Keratinocyte (primary cell): Measurements from ENCODE around the gene ATP11A. TPM values are rescaled to one million over a fixed set of nuclear protein-coding genes. Genes with fewer than 3 reads are reported as not detected.

Experiments used
- DNase-seq: peaks from one replicate; pipeline ENCODE4 v3.0.0-alpha.2; 2011; ENCODE audit warnings: low read depth, missing footprints, low spot score
- FAIRE-seq: peaks from 2 replicates; lab custom pipeline; 2011; peaks lifted over from hg19 to GRCh38; lab: Jason Lieb, UNC
- H2AFZ ChIP-seq: 2 replicates; pipeline ENCODE4 v1.6.0; 2012; ENCODE audit warnings: low read length, control low read depth, inconsistent platforms; ENCODE audit not compliant: control insufficient read depth
- H3K27ac ChIP-seq: 2 replicates; pipeline ENCODE4 v1.5.1; 2011; ENCODE audit warnings: low read length; ENCODE audit not compliant: control insufficient read depth, insufficient read depth
- H3K27me3 ChIP-seq: 3 replicates; pipeline ENCODE4 v1.6.0; 2011; ENCODE audit warnings: low read length; ENCODE audit not compliant: control insufficient read depth, insufficient read depth; ENCODE audit errors: extremely low read depth
- H3K36me3 ChIP-seq, 2 experiments: 2 replicates in 1 of 2; 3 replicates in 1 of 2; pipeline ENCODE4 v1.5.1; 2011; ENCODE audit warnings: low read length in 2 of 2, mild to moderate bottlenecking in 1 of 2; ENCODE audit not compliant: control insufficient read depth in 2 of 2, insufficient read depth in 2 of 2; ENCODE audit errors: extremely low read depth in 1 of 2
- H3K4me1 ChIP-seq: 3 replicates; pipeline ENCODE4 v1.5.1; 2011; ENCODE audit warnings: low read length; ENCODE audit not compliant: control insufficient read depth, insufficient read depth; ENCODE audit errors: extremely low read depth
- H3K4me2 ChIP-seq: 3 replicates; pipeline ENCODE4 v1.6.0; 2011; ENCODE audit warnings: low read depth, low read length; ENCODE audit not compliant: control insufficient read depth, insufficient read depth; ENCODE audit errors: extremely low read depth
- H3K4me3 ChIP-seq, 3 experiments: fragments of 200-600 bp in 1 of 3; sonication (generic) in 1 of 3; 2 replicates in 2 of 3; 3 replicates in 1 of 3; pipeline ENCODE4 v1.5.1; 2011 to 2016; ENCODE audit warnings: low read length in 3 of 3, mild to moderate bottlenecking in 3 of 3, control low read depth in 2 of 3, inconsistent platforms in 1 of 3, low read depth in 1 of 3, mixed read lengths in 1 of 3, mixed run types in 1 of 3, moderate library complexity in 1 of 3; ENCODE audit not compliant: control insufficient read depth in 2 of 3, insufficient read depth in 2 of 3; ENCODE audit errors: extremely low read depth in 1 of 3
- H3K79me2 ChIP-seq: 2 replicates; pipeline ENCODE4 v1.6.0; 2012; ENCODE audit warnings: low read length; ENCODE audit not compliant: control insufficient read depth, insufficient read depth
- H3K9ac ChIP-seq: 3 replicates; pipeline ENCODE4 v1.6.0; 2011; ENCODE audit warnings: low read length; ENCODE audit not compliant: control insufficient read depth, insufficient read depth; ENCODE audit errors: extremely low read depth
- H3K9me1 ChIP-seq: 3 replicates; pipeline ENCODE4 v1.6.0; 2011; ENCODE audit warnings: low read length; ENCODE audit not compliant: control insufficient read depth, insufficient read depth; ENCODE audit errors: extremely low read depth
- H3K9me3 ChIP-seq: 2 replicates; pipeline ENCODE4 v1.5.1; 2012; ENCODE audit warnings: low read depth, low read length; ENCODE audit not compliant: control insufficient read depth
- H4K20me1 ChIP-seq: 3 replicates; pipeline ENCODE4 v1.6.0; 2011; ENCODE audit warnings: low read length; ENCODE audit not compliant: control insufficient read depth, insufficient read depth; ENCODE audit errors: extremely low read depth
- EZH2 ChIP-seq: IDR thresholded peaks from one replicate; pipeline ENCODE4 v1.6.1; 2012; ENCODE audit warnings: inconsistent platforms, mild to moderate bottlenecking, low read length, moderate library complexity
- dilution Hi-C: fragments of 300-500 bp; cut with MboI; formaldehyde crosslinking; loops from one replicate; pipeline ENCODE4 v1.7.0; 2020; ENCODE audit warnings: low sequenced_read_pairs; ENCODE audit not compliant: extremely low pct_ligation_motif_present
- polyA plus RNA-seq, 5 experiments: library from polyadenylated mRNA; depleted of rRNA in 3 of 5; stranded (reverse) in 3 of 5; stranded (forward) in 1 of 5; unstranded in 1 of 5; fragments of >200 nt; gene quantifications; 1 replicate in 1 of 5; 2 replicates in 3 of 5; 3 replicates in 1 of 5; pipeline versions ENCODE4 v1.2.1 to v1.2.3, GENCODE V29; 2011 to 2012; ENCODE audit warnings: missing spikeins in 2 of 5, low read depth in 1 of 5, low replicate concordance in 1 of 5
- TF ChIP-seq, protein P1 (sequence below), 3 experiments: IDR thresholded peaks in 1 of 3; conservative IDR thresholded peaks in 1 of 3; optimal IDR thresholded peaks in 1 of 3; 2 replicates in 2 of 3; 3 replicates in 1 of 3; pipeline versions ENCODE3 to v1.5.1; 2011; ENCODE audit warnings: low read length in 3 of 3, mild to moderate bottlenecking in 3 of 3, moderate library complexity in 2 of 3, control low read depth in 1 of 3, inconsistent platforms in 1 of 3; ENCODE audit not compliant: insufficient read depth in 2 of 3; ENCODE audit errors: extremely low read depth in 1 of 3

ATP11A gene
- polyA plus RNA-seq, 1 donor (not counting 4 experiments of a cell fraction or from before 2014, with no cell fraction given) = 4.3 TPM

- Histone ChIP-seq H3K27me3 (no peaks in the 10 kb centered on the region), H3K4me2 (no peak overlapping the region), H3K9me1 (no peaks in the 10 kb centered on the region), H3K9ac (no peak overlapping the region), H2AFZ (no peak overlapping the region), H3K36me3 (no peaks in the 10 kb centered on the region), H3K4me3 (no peak overlapping the region), H3K9me3 (no peaks in the 10 kb centered on the region), H4K20me1 (no peaks in the 10 kb centered on the region), H3K79me2 (no peaks in the 10 kb centered on the region), H3K4me1 (no peaks in the 10 kb centered on the region), H3K27ac (no peak overlapping the region)
- no peak for DNase-seq
- no peak for TF ChIP-seq EZH2
- TF ChIP-seq, protein P1, sequence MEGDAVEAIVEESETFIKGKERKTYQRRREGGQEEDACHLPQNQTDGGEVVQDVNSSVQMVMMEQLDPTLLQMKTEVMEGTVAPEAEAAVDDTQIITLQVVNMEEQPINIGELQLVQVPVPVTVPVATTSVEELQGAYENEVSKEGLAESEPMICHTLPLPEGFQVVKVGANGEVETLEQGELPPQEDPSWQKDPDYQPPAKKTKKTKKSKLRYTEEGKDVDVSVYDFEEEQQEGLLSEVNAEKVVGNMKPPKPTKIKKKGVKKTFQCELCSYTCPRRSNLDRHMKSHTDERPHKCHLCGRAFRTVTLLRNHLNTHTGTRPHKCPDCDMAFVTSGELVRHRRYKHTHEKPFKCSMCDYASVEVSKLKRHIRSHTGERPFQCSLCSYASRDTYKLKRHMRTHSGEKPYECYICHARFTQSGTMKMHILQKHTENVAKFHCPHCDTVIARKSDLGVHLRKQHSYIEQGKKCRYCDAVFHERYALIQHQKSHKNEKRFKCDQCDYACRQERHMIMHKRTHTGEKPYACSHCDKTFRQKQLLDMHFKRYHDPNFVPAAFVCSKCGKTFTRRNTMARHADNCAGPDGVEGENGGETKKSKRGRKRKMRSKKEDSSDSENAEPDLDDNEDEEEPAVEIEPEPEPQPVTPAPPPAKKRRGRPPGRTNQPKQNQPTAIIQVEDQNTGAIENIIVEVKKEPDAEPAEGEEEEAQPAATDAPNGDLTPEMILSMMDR (optimal IDR thresholded peaks at IDR 0.05 in 1 of 3, IDR thresholded peaks at IDR 0.05 in 1 of 3, conservative IDR thresholded peaks at IDR 0.05 in 1 of 3; ENCODE audit: extremely low read depth in 1 of 3, insufficient read depth in 2 of 3, low read length in 3 of 3) = no peak
- no peak for FAIRE-seq
- dilution Hi-C loops = no loop called here
Observed at GRCh38 chr13:112757759-112758086, 67.9 kb downstream of the ATP11A start.

DNA sequence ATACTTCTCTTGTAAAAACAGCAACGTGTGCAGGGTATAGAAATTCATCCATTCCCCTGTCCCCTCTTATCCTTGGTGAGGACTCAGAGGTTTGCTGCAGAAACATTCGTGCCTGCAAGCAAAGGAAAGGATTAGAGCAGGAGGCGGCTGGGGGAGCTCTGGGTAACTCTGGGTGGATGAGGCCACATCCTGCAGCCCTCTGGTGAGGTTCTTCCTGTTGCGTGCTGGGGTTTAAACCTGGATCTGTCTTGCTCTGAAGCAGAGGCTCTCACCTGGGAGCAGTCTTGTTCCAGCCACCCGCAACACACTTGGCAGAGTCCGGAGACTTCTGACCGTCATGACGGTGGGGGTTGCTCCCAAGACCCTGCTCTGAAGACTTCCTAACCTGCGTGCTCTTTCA is 69.2 kb downstream of the ATP11A start:
- TF ChIP-seq EZH2 = no peak
- TF ChIP-seq, protein P1 (optimal IDR thresholded peaks at IDR 0.05 in 1 of 3, IDR thresholded peaks at IDR 0.05 in 1 of 3, conservative IDR thresholded peaks at IDR 0.05 in 1 of 3; ENCODE audit: extremely low read depth in 1 of 3, insufficient read depth in 2 of 3, low read length in 3 of 3) = no peak
- Histone ChIP-seq H3K4me3 (no peak overlapping the region), H3K4me1 (no peaks in the 10 kb centered on the region), H3K9ac (no peak overlapping the region), H3K27ac (no peak overlapping the region), H3K27me3 (no peaks in the 10 kb centered on the region), H3K9me3 (no peaks in the 10 kb centered on the region), H3K79me2 (no peaks in the 10 kb centered on the region), H2AFZ (no peak overlapping the region), H3K4me2 (no peak overlapping the region), H3K36me3 (no peaks in the 10 kb centered on the region), H4K20me1 (no peaks in the 10 kb centered on the region), H3K9me1 (no peaks in the 10 kb centered on the region)
- FAIRE-seq (no peak), DNase-seq (no peak)
- dilution Hi-C loops = no loop called here
